ENCODE data around the gene IL11.

The IL11 gene

DNA sequence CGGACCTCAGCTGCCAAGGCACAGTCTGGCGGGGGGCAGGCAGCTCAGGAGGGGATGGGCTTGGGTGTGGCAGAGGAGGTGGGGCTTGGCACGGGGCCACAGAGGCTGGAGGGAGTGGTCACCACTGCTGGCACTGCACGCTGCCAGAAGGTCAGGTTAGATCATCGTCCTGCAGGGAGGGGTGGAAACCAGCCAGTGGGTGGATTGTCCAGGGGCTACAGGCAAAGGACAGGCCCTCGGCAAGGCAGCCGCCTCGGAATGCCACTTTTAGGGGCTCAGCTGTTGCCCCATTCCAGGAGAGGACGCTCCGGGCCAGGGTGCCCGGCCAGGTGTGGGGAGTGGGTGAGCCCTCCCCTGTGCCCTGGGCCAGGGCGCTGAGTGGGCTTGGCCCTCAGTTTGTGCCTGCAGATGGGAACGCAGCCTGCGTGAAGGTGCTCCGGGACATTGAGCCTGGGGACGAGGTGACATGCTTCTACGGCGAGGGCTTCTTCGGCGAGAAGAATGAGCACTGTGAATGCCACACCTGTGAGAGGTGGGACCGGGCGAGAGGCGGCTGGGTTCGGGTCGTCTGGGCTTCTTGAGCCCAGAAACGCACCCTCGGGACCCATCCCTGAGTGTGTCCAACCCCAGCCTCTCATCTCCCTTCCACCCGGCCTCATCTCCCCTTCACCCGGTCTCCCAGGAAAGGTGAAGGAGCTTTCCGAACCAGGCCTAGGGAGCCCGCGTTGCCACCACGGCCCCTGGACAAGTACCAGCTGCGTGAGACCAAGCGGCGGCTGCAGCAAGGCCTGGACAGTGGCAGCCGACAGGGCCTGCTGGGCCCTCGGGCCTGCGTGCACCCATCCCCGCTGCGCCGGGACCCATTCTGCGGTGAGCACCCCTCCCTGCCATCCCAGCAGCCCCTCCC, 24.2 kb downstream of the IL11 start:
- Histone ChIP-seq H2AFZ (ENCODE audit: low read depth, low read length) (no peak overlapping the region), H3K27me3 (ENCODE audit: insufficient read depth, low read length, poor library complexity) (no peaks in the 10 kb centered on the region), H3K4me2 (ENCODE audit: insufficient read depth, low read length) (no peak overlapping the region), H3K4me3 (ENCODE audit: low read depth in 1 of 2, low read length in 2 of 2) (no peak overlapping the region), H3K36me3 (ENCODE audit: insufficient read depth, low read length) (peaks cover 68% of the 10 kb centered on the region), H3K27ac (ENCODE audit: low read length) (no peak overlapping the region), H4K20me1 (ENCODE audit: insufficient read depth, low read length) (peaks cover 45% of the 10 kb centered on the region), H3K9me3 (ENCODE audit: insufficient read depth, low read length, severe bottlenecking) (no peaks in the 10 kb centered on the region), H3K4me1 (ENCODE audit: insufficient read depth, low read length) (peaks cover 16% of the 10 kb centered on the region), H3K9ac (ENCODE audit: low read depth, low read length) (no peak overlapping the region), H3K79me2 (ENCODE audit: insufficient read depth, low read length) (peaks cover 18% of the 10 kb centered on the region)
- ATAC-seq (ENCODE audit: insufficient read depth, low read depth), result no peak
- DNase-seq, result no peak
- TF ChIP-seq, protein P1, sequence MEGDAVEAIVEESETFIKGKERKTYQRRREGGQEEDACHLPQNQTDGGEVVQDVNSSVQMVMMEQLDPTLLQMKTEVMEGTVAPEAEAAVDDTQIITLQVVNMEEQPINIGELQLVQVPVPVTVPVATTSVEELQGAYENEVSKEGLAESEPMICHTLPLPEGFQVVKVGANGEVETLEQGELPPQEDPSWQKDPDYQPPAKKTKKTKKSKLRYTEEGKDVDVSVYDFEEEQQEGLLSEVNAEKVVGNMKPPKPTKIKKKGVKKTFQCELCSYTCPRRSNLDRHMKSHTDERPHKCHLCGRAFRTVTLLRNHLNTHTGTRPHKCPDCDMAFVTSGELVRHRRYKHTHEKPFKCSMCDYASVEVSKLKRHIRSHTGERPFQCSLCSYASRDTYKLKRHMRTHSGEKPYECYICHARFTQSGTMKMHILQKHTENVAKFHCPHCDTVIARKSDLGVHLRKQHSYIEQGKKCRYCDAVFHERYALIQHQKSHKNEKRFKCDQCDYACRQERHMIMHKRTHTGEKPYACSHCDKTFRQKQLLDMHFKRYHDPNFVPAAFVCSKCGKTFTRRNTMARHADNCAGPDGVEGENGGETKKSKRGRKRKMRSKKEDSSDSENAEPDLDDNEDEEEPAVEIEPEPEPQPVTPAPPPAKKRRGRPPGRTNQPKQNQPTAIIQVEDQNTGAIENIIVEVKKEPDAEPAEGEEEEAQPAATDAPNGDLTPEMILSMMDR (IDR thresholded peaks at IDR 0.05; ENCODE audit: borderline replicate concordance, extremely low read depth, low read length, poor library complexity, severe bottlenecking), result no peak
- no peak for TF ChIP-seq EZH2 (IDR thresholded peaks at IDR 0.05; ENCODE audit: borderline replicate concordance, low read depth, low read length, severe bottlenecking)

DNA sequence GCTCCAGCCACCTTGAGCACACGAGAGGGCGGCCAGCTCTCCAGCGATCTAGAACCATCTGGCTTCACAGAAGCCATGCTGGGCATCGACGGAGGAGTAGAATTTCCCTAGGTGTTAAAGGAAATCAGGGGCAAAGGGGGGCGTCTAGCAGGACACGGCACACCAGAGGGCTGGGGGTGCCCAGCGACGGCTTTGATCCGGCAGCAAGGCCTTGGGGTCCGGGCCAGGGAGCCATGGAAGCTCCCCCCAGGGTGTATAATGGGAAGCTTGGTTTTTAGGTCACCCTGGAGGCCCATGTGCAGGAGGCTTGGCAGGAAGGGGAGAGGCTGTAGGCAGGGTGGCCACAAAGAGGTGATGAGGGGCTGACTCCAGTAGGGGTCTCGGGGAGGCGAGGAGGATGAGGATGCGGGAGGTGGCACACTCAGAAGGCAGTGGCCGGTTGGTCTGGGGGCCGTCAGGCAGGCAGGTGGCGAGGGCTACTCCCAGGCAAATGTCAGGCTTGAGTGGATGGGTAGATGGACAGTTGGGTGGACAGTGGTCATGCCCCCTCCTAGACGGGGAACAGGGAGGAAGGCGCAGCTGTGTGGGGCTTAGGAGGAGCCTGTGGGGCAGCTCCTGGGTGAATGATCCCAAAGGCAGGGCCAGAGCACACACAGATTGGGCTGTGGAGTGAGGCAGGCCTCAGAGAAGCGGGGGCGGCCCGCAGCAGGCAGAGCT, 25.0 kb downstream of the IL11 start:
- ATAC-seq (ENCODE audit: insufficient read depth, low read depth), result no peak
- H2AFZ ChIP-seq (ENCODE audit: low read depth, low read length), result no peak overlapping the region
- H3K4me3 ChIP-seq (ENCODE audit: low read depth in 1 of 2, low read length in 2 of 2), result no peak overlapping the region
- H3K4me1 ChIP-seq (ENCODE audit: insufficient read depth, low read length), result peaks cover 24% of the 10 kb centered on the region
- no peaks in the 10 kb centered on the region for H3K27me3 ChIP-seq (ENCODE audit: insufficient read depth, low read length, poor library complexity)
- DNase-seq, result no peak
- TF ChIP-seq, protein P1 (IDR thresholded peaks at IDR 0.05; ENCODE audit: borderline replicate concordance, extremely low read depth, low read length, poor library complexity, severe bottlenecking), result no peak
- TF ChIP-seq EZH2 (IDR thresholded peaks at IDR 0.05; ENCODE audit: borderline replicate concordance, low read depth, low read length, severe bottlenecking), result no peak
- no peaks in the 10 kb centered on the region for H3K9me3 ChIP-seq (ENCODE audit: insufficient read depth, low read length, severe bottlenecking)
- H4K20me1 ChIP-seq (ENCODE audit: insufficient read depth, low read length), result peaks cover 45% of the 10 kb centered on the region
- no peak overlapping the region for H3K9ac ChIP-seq (ENCODE audit: low read depth, low read length)
- no peak overlapping the region for H3K27ac ChIP-seq (ENCODE audit: low read length)
- H3K79me2 ChIP-seq (ENCODE audit: insufficient read depth, low read length), result peaks cover 26% of the 10 kb centered on the region
- H3K4me2 ChIP-seq (ENCODE audit: insufficient read depth, low read length), result no peak overlapping the region
- H3K36me3 ChIP-seq (ENCODE audit: insufficient read depth, low read length), result peaks cover 68% of the 10 kb centered on the region

DNA sequence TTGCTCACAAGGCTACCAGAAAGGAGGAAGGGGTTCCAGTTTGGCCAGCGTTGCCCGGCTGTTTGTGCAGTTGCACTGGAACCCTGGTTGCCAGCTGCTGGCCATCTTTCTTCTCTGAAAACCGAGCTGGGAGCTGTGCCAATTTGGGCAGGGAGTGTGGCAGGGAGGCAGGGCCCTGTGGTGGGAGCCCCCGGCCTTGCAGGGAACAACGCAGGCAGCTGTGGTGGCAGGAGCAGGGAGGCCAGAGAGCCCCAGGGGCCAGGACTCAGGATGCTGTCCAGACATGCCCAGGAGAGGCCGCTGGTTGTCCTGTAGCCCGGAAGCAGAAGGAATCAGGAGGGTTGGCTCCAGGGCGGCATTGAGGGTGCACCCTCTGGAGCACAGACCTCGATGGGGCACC, 25.8 kb downstream of the IL11 start:
- peaks cover 68% of the 10 kb centered on the region for H3K36me3 ChIP-seq (ENCODE audit: insufficient read depth, low read length)
- no peak overlapping the region for H3K9ac ChIP-seq (ENCODE audit: low read depth, low read length)

More for the DNA sequence above, 25.8 kb downstream of the IL11 start:
- H3K4me2 ChIP-seq (ENCODE audit: insufficient read depth, low read length), result no peak overlapping the region
- no peaks in the 10 kb centered on the region for H3K9me3 ChIP-seq (ENCODE audit: insufficient read depth, low read length, severe bottlenecking)
- peaks cover 45% of the 10 kb centered on the region for H4K20me1 ChIP-seq (ENCODE audit: insufficient read depth, low read length)
- DNase-seq, result no peak
- TF ChIP-seq, protein P1 (IDR thresholded peaks at IDR 0.05; ENCODE audit: borderline replicate concordance, extremely low read depth, low read length, poor library complexity, severe bottlenecking), result no peak
- no peak for TF ChIP-seq EZH2 (IDR thresholded peaks at IDR 0.05; ENCODE audit: borderline replicate concordance, low read depth, low read length, severe bottlenecking)
- no peak for ATAC-seq (ENCODE audit: insufficient read depth, low read depth)
- H3K27me3 ChIP-seq (ENCODE audit: insufficient read depth, low read length, poor library complexity), result no peaks in the 10 kb centered on the region
- H3K4me3 ChIP-seq (ENCODE audit: low read depth in 1 of 2, low read length in 2 of 2), result no peak overlapping the region
- H2AFZ ChIP-seq (ENCODE audit: low read depth, low read length), result no peak overlapping the region
- peaks cover 30% of the 10 kb centered on the region for H3K79me2 ChIP-seq (ENCODE audit: insufficient read depth, low read length)
- no peak overlapping the region for H3K27ac ChIP-seq (ENCODE audit: low read length)
- H3K4me1 ChIP-seq (ENCODE audit: insufficient read depth, low read length), result peaks cover 24% of the 10 kb centered on the region
